H1 (cell line): ENCODE measurements around the gene POLA1. TPM values are rescaled to one million over a fixed set of nuclear protein-coding genes. Genes with fewer than 3 reads are reported as not detected.
A peak's percentile ranks its signal among the peaks of the same experiment; 100 is the strongest.

Source experiments
- CTCF ChIA-PET: fragments of 300-600 bp; sonication (Branson Sonifier 250); formaldehyde crosslinking; loops from one replicate; lab custom pipeline; 2021; ENCODE audit not compliant: partially characterized antibody; lab: Charles Lee
- POLR2A ChIA-PET: fragments of 300-600 bp; sonication (Branson Sonifier 250); formaldehyde crosslinking; loops from one replicate; lab custom pipeline; 2021; ENCODE audit warnings: inconsistent platforms; ENCODE audit not compliant: partially characterized antibody; lab: Charles Lee
- DNase-seq, 2 experiments: peaks; one replicate each; pipeline versions ENCODE4 v3.0.0 to v3.0.0-alpha.2; 2010 to 2022; ENCODE audit warnings: low spot score in 2 of 2, low read depth in 1 of 2, mixed read lengths in 1 of 2
- FAIRE-seq: peaks from 2 replicates; lab custom pipeline; 2011; peaks lifted over from hg19 to GRCh38; lab: Jason Lieb, UNC
- H2AFZ ChIP-seq: 2 replicates; pipeline ENCODE4 v1.8.1; 2012; ENCODE audit warnings: low read length, inconsistent platforms
- H2AK5ac ChIP-seq: 2 replicates; pipeline ENCODE4 v1.6.1; 2013; ENCODE audit warnings: low read depth, low read length
- H2BK120ac ChIP-seq: replicated peaks from 2 replicates; pipeline ENCODE3; 2013; ENCODE audit warnings: low read depth, low read length, inconsistent platforms
- H2BK12ac ChIP-seq: 2 replicates; pipeline ENCODE4 v1.6.1; 2013; ENCODE audit warnings: low read depth, low read length
- H2BK15ac ChIP-seq: 2 replicates; pipeline ENCODE4 v1.6.1; 2013; ENCODE audit warnings: low read length
- H2BK20ac ChIP-seq: 2 replicates; pipeline ENCODE4 v1.6.1; 2013; ENCODE audit warnings: low read length
- H2BK5ac ChIP-seq: 2 replicates; pipeline ENCODE4 v1.6.1; 2013; ENCODE audit warnings: low read depth, low read length
- H3K14ac ChIP-seq: 2 replicates; pipeline ENCODE4 v1.6.1; 2013; ENCODE audit warnings: inconsistent platforms; ENCODE audit not compliant: insufficient read length
- H3K18ac ChIP-seq: 2 replicates; pipeline ENCODE4 v1.6.1; 2013; ENCODE audit warnings: low read length; ENCODE audit errors: extremely low read depth
- H3K23ac ChIP-seq: 2 replicates; pipeline ENCODE4 v1.6.1; 2013; ENCODE audit warnings: inconsistent platforms; ENCODE audit not compliant: insufficient read length
- H3K23me2 ChIP-seq: 2 replicates; pipeline ENCODE4 v1.6.1; 2013; ENCODE audit warnings: low read depth, low read length
- H3K27ac ChIP-seq: 2 replicates; pipeline ENCODE4 v1.6.1; 2011; ENCODE audit warnings: low read depth, low read length, inconsistent platforms
- H3K27me3 ChIP-seq, 4 experiments: replicated peaks in 1 of 4; 1 replicate in 1 of 4; 2 replicates in 3 of 4; pipeline versions ENCODE4 v1.6.1 to v1.8.1; 2011 to 2013; ENCODE audit warnings: low read length in 3 of 4, mild to moderate bottlenecking in 3 of 4, inconsistent platforms in 2 of 4, mixed read lengths in 2 of 4, moderate library complexity in 1 of 4; ENCODE audit not compliant: control insufficient read depth in 3 of 4, insufficient read depth in 3 of 4; ENCODE audit errors: extremely low read depth in 1 of 4
- H3K36me3 ChIP-seq, 4 experiments: 2 replicates each; pipeline versions ENCODE4 v1.6.1 to v1.8.1; 2011 to 2013; ENCODE audit warnings: mild to moderate bottlenecking in 4 of 4, low read length in 3 of 4, moderate library complexity in 2 of 4, control low read depth in 1 of 4, inconsistent platforms in 1 of 4; ENCODE audit not compliant: insufficient read depth in 4 of 4, control insufficient read depth in 2 of 4
- H3K4ac ChIP-seq: replicated peaks from 2 replicates; pipeline ENCODE3; 2013; ENCODE audit warnings: low read length, low read depth, mixed read lengths, inconsistent platforms; ENCODE audit not compliant: insufficient read length
- H3K4me1 ChIP-seq, 4 experiments: replicated peaks in 1 of 4; 1 replicate in 1 of 4; 2 replicates in 3 of 4; pipeline versions ENCODE4 v1.6.1 to v1.8.1; 2011 to 2013; ENCODE audit warnings: low read length in 3 of 4, inconsistent platforms in 2 of 4, mixed read lengths in 1 of 4; ENCODE audit not compliant: insufficient read depth in 4 of 4, control insufficient read depth in 3 of 4
- H3K4me2 ChIP-seq, 2 experiments: 2 replicates each; pipeline versions ENCODE4 v1.6.1 to v1.8.1; 2011 to 2013; ENCODE audit warnings: low read depth in 2 of 2, low read length in 2 of 2, control low read depth in 1 of 2, inconsistent platforms in 1 of 2, mild to moderate bottlenecking in 1 of 2; ENCODE audit not compliant: insufficient read depth in 1 of 2
- H3K4me3 ChIP-seq, 4 experiments: fragments of 200-600, 300-600 bp in 1 of 4; sonication (generic), shearing (Covaris generic), sonication (Bioruptor Twin) in 1 of 4; 2 replicates each; pipeline versions ENCODE4 v1.5.1 to v1.8.1; 2011 to 2016; ENCODE audit warnings: low read length in 4 of 4, low read depth in 3 of 4, control low read depth in 2 of 4, inconsistent platforms in 2 of 4, mild to moderate bottlenecking in 2 of 4, mixed read lengths in 1 of 4, moderate library complexity in 1 of 4; ENCODE audit not compliant: insufficient read depth in 2 of 4; ENCODE audit errors: extremely low read depth in 1 of 4
- H3K56ac ChIP-seq: replicated peaks from 2 replicates; pipeline ENCODE3; 2013; ENCODE audit warnings: low read depth, mild to moderate bottlenecking, mixed read lengths, low read length, inconsistent platforms; ENCODE audit not compliant: insufficient read length
- H3K79me1 ChIP-seq: 2 replicates; pipeline ENCODE4 v1.6.1; 2013; ENCODE audit warnings: low read depth, low read length, control low read depth
- H3K79me2 ChIP-seq, 2 experiments: 2 replicates each; pipeline versions ENCODE4 v1.6.1 to v1.8.1; 2012 to 2013; ENCODE audit warnings: low read length in 2 of 2, mild to moderate bottlenecking in 2 of 2, inconsistent platforms in 1 of 2; ENCODE audit not compliant: insufficient read depth in 2 of 2, control insufficient read depth in 1 of 2
- H3K9ac ChIP-seq, 4 experiments: replicated peaks in 1 of 4; 1 replicate in 1 of 4; 2 replicates in 3 of 4; pipeline versions ENCODE4 v1.6.1 to v1.8.1; 2011 to 2013; ENCODE audit warnings: low read depth in 3 of 4, low read length in 3 of 4, control low read depth in 2 of 4, mild to moderate bottlenecking in 2 of 4, moderate library complexity in 2 of 4, inconsistent platforms in 1 of 4; ENCODE audit errors: extremely low read depth in 1 of 4
- H3K9me3 ChIP-seq, 2 experiments: 2 replicates each; pipeline versions ENCODE4 v1.6.1 to v1.8.1; 2012 to 2013; ENCODE audit warnings: mild to moderate bottlenecking in 2 of 2, moderate library complexity in 2 of 2, control low read depth in 1 of 2, inconsistent platforms in 1 of 2, low read depth in 1 of 2, low read length in 1 of 2, mixed read lengths in 1 of 2; ENCODE audit not compliant: insufficient read depth in 2 of 2
- H4K20me1 ChIP-seq, 2 experiments: replicated peaks in 1 of 2; 2 replicates each; pipeline versions ENCODE3 to v1.8.1; 2011 to 2013; ENCODE audit warnings: inconsistent platforms in 2 of 2, low read length in 2 of 2, mild to moderate bottlenecking in 1 of 2; ENCODE audit not compliant: insufficient read depth in 2 of 2, control insufficient read depth in 1 of 2
- H4K5ac ChIP-seq: 2 replicates; pipeline ENCODE4 v1.6.1; 2013; ENCODE audit warnings: low read length, low read depth, mixed read lengths, inconsistent platforms; ENCODE audit not compliant: insufficient read length
- H4K8ac ChIP-seq: 2 replicates; pipeline ENCODE4 v1.8.0; 2013; ENCODE audit warnings: mild to moderate bottlenecking, moderate library complexity, low read length, inconsistent platforms; ENCODE audit not compliant: insufficient read depth; ENCODE audit errors: extremely low read depth
- H4K91ac ChIP-seq: replicated peaks from 2 replicates; pipeline ENCODE3; 2013; ENCODE audit warnings: low read length, mixed read lengths, inconsistent platforms; ENCODE audit not compliant: insufficient read length
- ASH2L ChIP-seq: fragments of 200-600, 300-600 bp; sonication (generic); IDR thresholded peaks from one replicate; pipeline ENCODE4 v1.7.1; 2017; ENCODE audit warnings: low read length
- ATF3 ChIP-seq: IDR thresholded peaks from 2 replicates; pipeline ENCODE4 v1.6.1; 2011; ENCODE audit warnings: low read depth, mild to moderate bottlenecking, low read length; ENCODE audit not compliant: insufficient read depth
- BACH1 ChIP-seq: IDR thresholded peaks from 2 replicates; pipeline ENCODE4 v1.6.1; 2012; ENCODE audit warnings: low read length, improper control_type of control experiment
- BRCA1 ChIP-seq: IDR thresholded peaks from 2 replicates; pipeline ENCODE4 v1.6.1; 2012; ENCODE audit warnings: low read depth, low read length, improper control_type of control experiment
- CEBPB ChIP-seq: IDR thresholded peaks from 2 replicates; pipeline ENCODE4 v1.6.1; 2012; ENCODE audit warnings: low read depth, low read length
- CTBP2 ChIP-seq: IDR thresholded peaks from 2 replicates; pipeline ENCODE4 v1.7.0; 2011; ENCODE audit warnings: borderline replicate concordance, mild to moderate bottlenecking, moderate library complexity, mixed read lengths, low read length; ENCODE audit not compliant: insufficient read depth, insufficient read length
- FOSL1 ChIP-seq: IDR thresholded peaks from 2 replicates; pipeline ENCODE4 v1.6.1; 2011; ENCODE audit warnings: mild to moderate bottlenecking, low read depth, low read length, moderate library complexity; ENCODE audit not compliant: insufficient read depth
- HDAC6 ChIP-seq: IDR thresholded peaks from one replicate; pipeline ENCODE4 v1.7.1; 2012; ENCODE audit warnings: low read depth, mild to moderate bottlenecking, inconsistent platforms, low read length, moderate library complexity
- MAFK ChIP-seq: IDR thresholded peaks from 2 replicates; pipeline ENCODE4 v1.6.1; 2012; ENCODE audit warnings: low read depth, mild to moderate bottlenecking, improper control_type of control experiment, low read length
- SIRT6 ChIP-seq: IDR thresholded peaks from one replicate; pipeline ENCODE4 v1.7.1; 2012; ENCODE audit warnings: low read length, inconsistent platforms
- whole genome bisulfite sequencing, 2 experiments: shearing (Covaris generic) in 1 of 2; methylation state at CpG; one replicate each; pipeline versions ENCODE4 v1.1.6 to v1.1.7; 2013 to 2015; ENCODE audit warnings: low lambda C conversion rate in 2 of 2, mixed read lengths in 2 of 2, inconsistent platforms in 1 of 2, low coverage in 1 of 2, missing lambda C conversion rate in 1 of 2; ENCODE audit not compliant: insufficient replicate concordance in 2 of 2, insufficient coverage in 1 of 2, insufficient read length in 1 of 2; ENCODE audit errors: extremely low coverage in 1 of 2, missing lambda C conversion rate in 1 of 2; 5-methylcytosine and 5-hydroxymethylcytosine counted together
- polyA plus RNA-seq, 7 experiments: library from polyadenylated mRNA; depleted of rRNA in 3 of 7; stranded (reverse) in 5 of 7; unstranded in 2 of 7; fragments of >200 nt in 5 of 7; fragments of 200-250 nt in 2 of 7; gene quantifications; 1 replicate in 5 of 7; 2 replicates in 1 of 7; 4 replicates in 1 of 7; pipeline versions ENCODE4 v1.2.1 to v1.2.3, GENCODE V29; 2011 to 2013; ENCODE audit warnings: missing spikeins in 2 of 7, mixed read lengths in 2 of 7
- total RNA-seq: library from RNA; stranded (reverse); fragmentation: NEBNext Ultra II Directional; extraction: Animal tissue kit (Norgen Biotek cat#: 25700); gene quantifications from 2 replicates; pipeline ENCODE4 v1.2.1, GENCODE V29; 2021

POLA1 gene
- total and polyA plus RNA-seq, 2 of the 8 experiments (the other 6 are each of a cell fraction or from before 2014, with no cell fraction given) = 5.6 to 34.9 TPM

GRCh38 chrX:24805201-24805600, 111.5 kb downstream of the POLA1 start:
- no peak overlapping the region for H2AFZ ChIP-seq
- H3K4me3 ChIP-seq = no peak overlapping the region
- H3K23me2 ChIP-seq = no peaks in the 10 kb centered on the region
- H4K91ac ChIP-seq = no peak overlapping the region
- no peaks in the 10 kb centered on the region for H3K79me2 ChIP-seq
- no peak overlapping the region for H3K27ac ChIP-seq
- no peak overlapping the region for H2BK12ac ChIP-seq
- no peaks in the 10 kb centered on the region for H3K79me1 ChIP-seq
- TF ChIP-seq HDAC6 (no peak), ATF3 (no peak), ASH2L (no peak), CTBP2 (no peak), MAFK (no peak), FOSL1 (no peak), BRCA1 (no peak), SIRT6 (no peak), CEBPB (no peak), BACH1 (no peak)
- no peak overlapping the region for H3K9ac ChIP-seq
- no peak overlapping the region for H2BK120ac ChIP-seq
- DNase-seq = no peak
- no peaks in the 10 kb centered on the region for H3K9me3 ChIP-seq
- no peak overlapping the region for H3K14ac ChIP-seq
- H3K36me3 ChIP-seq = peaks cover 0 to 2% (median 0%) of the 10 kb centered on the region in 4 experiments; a peak in 1 of 8 replicates
- no peak overlapping the region for H2BK5ac ChIP-seq
- no peak overlapping the region for H3K23ac ChIP-seq
- H2BK20ac ChIP-seq = no peak overlapping the region
- ChIA-PET POLR2A (no interaction called here), CTCF (no interaction called here)
- H3K27me3 ChIP-seq = no peaks in the 10 kb centered on the region
- no peak overlapping the region for H3K4ac ChIP-seq
- no peak overlapping the region for H3K4me2 ChIP-seq
- no peak overlapping the region for H2BK15ac ChIP-seq
- H3K4me1 ChIP-seq = no peaks in the 10 kb centered on the region
- H2AK5ac ChIP-seq = no peak overlapping the region
- 92% methylated on average over 7 of the region's 7 CpGs; no CpG with 5 or more reads in 1 of the 2 experiments for WGBS, 2 experiments
- no peak overlapping the region for H3K56ac ChIP-seq
- H4K20me1 ChIP-seq = peaks cover 0 to 2% of the 10 kb centered on the region in 2 experiments
- peak; percentile 28 for FAIRE-seq
- H4K8ac ChIP-seq = no peak overlapping the region
- H4K5ac ChIP-seq = no peak overlapping the region
- no peak overlapping the region for H3K18ac ChIP-seq
